ENCODE results near the gene FAH. TPM values are rescaled to one million over a fixed set of nuclear protein-coding genes. Genes with fewer than 3 reads are reported as not detected.

FAH gene
- total RNA-seq, 1 experiment from 2014 or later, result 21.5 TPM

- Histone ChIP-seq H3K23me2 (ENCODE audit: insufficient read length, low read depth, low read length, poor library complexity, severe bottlenecking) (no peaks in the 10 kb centered on the region), H2AFZ (ENCODE audit: low read length) (no peak overlapping the region), H4K20me1 (ENCODE audit: control insufficient read depth, insufficient read depth, insufficient read length) (no peaks in the 10 kb centered on the region), H3K4ac (ENCODE audit: low read depth, low read length) (no peak overlapping the region), H3K27me3 (ENCODE audit: insufficient read depth, low read length) (no peaks in the 10 kb centered on the region), H3K4me1 (ENCODE audit: insufficient read depth, low read length) (no peaks in the 10 kb centered on the region), H2BK120ac (ENCODE audit: low read depth, low read length, poor library complexity, severe bottlenecking) (no peak overlapping the region), H3K9me3 (ENCODE audit: control insufficient read depth, low read depth, low read length) (no peaks in the 10 kb centered on the region), H3K9ac (ENCODE audit: extremely low read depth, insufficient read length, low read length) (no peak overlapping the region), H3K79me2 (ENCODE audit: insufficient read depth, low read length) (no peaks in the 10 kb centered on the region), H2BK12ac (ENCODE audit: insufficient read length, low read depth, low read length) (no peak overlapping the region), H3K18ac (ENCODE audit: insufficient read length, low read depth, low read length) (no peak overlapping the region), H3K23ac (ENCODE audit: insufficient read length, low read depth, low read length) (no peak overlapping the region), H2BK20ac (ENCODE audit: low read depth, low read length, poor library complexity, severe bottlenecking) (no peak overlapping the region), H3K4me2 (ENCODE audit: insufficient read depth, insufficient read length, low read length) (no peak overlapping the region), H3T11ph (ENCODE audit: low read length) (no peak overlapping the region), H2BK15ac (ENCODE audit: low read depth, low read length) (no peak overlapping the region), H3K14ac (ENCODE audit: insufficient read depth, low read length) (no peak overlapping the region), H2BK5ac (ENCODE audit: insufficient read length, low read length) (peak overlapping the region; percentile 50), H4K91ac (ENCODE audit: insufficient read length, low read depth, low read length) (no peak overlapping the region), H4K8ac (replicated peaks; ENCODE audit: insufficient read length, low read depth, low read length) (no peak overlapping the region), H2AK5ac (ENCODE audit: insufficient read length, low read length) (no peak overlapping the region), H3K79me1 (ENCODE audit: insufficient read depth, low read depth, low read length, poor library complexity, severe bottlenecking) (no peaks in the 10 kb centered on the region), H4K5ac (ENCODE audit: insufficient read length, low read depth, low read length) (no peak overlapping the region), H3K56ac (ENCODE audit: insufficient read length, low read depth, low read length) (no peak overlapping the region), H3K27ac (ENCODE audit: insufficient read length, low read depth, low read length) (no peak overlapping the region)
- no CpG with 5 or more reads among the region's 5 CpGs for WGBS (ENCODE audit: extremely low coverage, insufficient read length, low lambda C conversion rate)
- Mint-ChIP-seq H3K27me3 (ENCODE audit: low read depth) (no peaks in the 10 kb centered on the region), H3K4me3 (no peak overlapping the region), H3K27ac (peak overlapping the region in 1 of 3 experiments; percentile 32; a peak in 2 of 7 replicates), H3K9me3 (no peaks in the 10 kb centered on the region; a peak in 2 of 5 replicates), H3K36me3 (ENCODE audit: insufficient read depth in 1 of 3, low read depth in 3 of 3) (peaks cover 0 to 12% (median 5%) of the 10 kb centered on the region in 3 experiments; a peak in 4 of 7 replicates), H3K4me1 (no peaks in the 10 kb centered on the region)
- DNase-seq, result no peak
- TF ChIP-seq CTCF (conservative IDR thresholded peaks at IDR 0.05), result no peak
Measured at GRCh38 chr15:80141916-80142598, 10.7 kb upstream of the FAH start.

Data from H9 (cell line).